Keratinocyte (primary cell): Measurements from ENCODE around the gene TAL1. TPM values are rescaled to one million over a fixed set of nuclear protein-coding genes. Genes with fewer than 3 reads are reported as not detected.

Experiments
- DNase-seq: peaks from one replicate; pipeline ENCODE4 v3.0.0-alpha.2; 2011; ENCODE audit warnings: low read depth, missing footprints, low spot score
- FAIRE-seq: peaks from 2 replicates; lab custom pipeline; 2011; peaks lifted over from hg19 to GRCh38; lab: Jason Lieb, UNC
- H2AFZ ChIP-seq: 2 replicates; pipeline ENCODE4 v1.6.0; 2012; ENCODE audit warnings: low read length, control low read depth, inconsistent platforms; ENCODE audit not compliant: control insufficient read depth
- H3K27ac ChIP-seq: 2 replicates; pipeline ENCODE4 v1.5.1; 2011; ENCODE audit warnings: low read length; ENCODE audit not compliant: control insufficient read depth, insufficient read depth
- H3K27me3 ChIP-seq: 3 replicates; pipeline ENCODE4 v1.6.0; 2011; ENCODE audit warnings: low read length; ENCODE audit not compliant: control insufficient read depth, insufficient read depth; ENCODE audit errors: extremely low read depth
- H3K36me3 ChIP-seq, 2 experiments: 2 replicates in 1 of 2; 3 replicates in 1 of 2; pipeline ENCODE4 v1.5.1; 2011; ENCODE audit warnings: low read length in 2 of 2, mild to moderate bottlenecking in 1 of 2; ENCODE audit not compliant: control insufficient read depth in 2 of 2, insufficient read depth in 2 of 2; ENCODE audit errors: extremely low read depth in 1 of 2
- H3K4me1 ChIP-seq: 3 replicates; pipeline ENCODE4 v1.5.1; 2011; ENCODE audit warnings: low read length; ENCODE audit not compliant: control insufficient read depth, insufficient read depth; ENCODE audit errors: extremely low read depth
- H3K4me2 ChIP-seq: 3 replicates; pipeline ENCODE4 v1.6.0; 2011; ENCODE audit warnings: low read depth, low read length; ENCODE audit not compliant: control insufficient read depth, insufficient read depth; ENCODE audit errors: extremely low read depth
- H3K4me3 ChIP-seq, 3 experiments: fragments of 200-600 bp in 1 of 3; sonication (generic) in 1 of 3; 2 replicates in 2 of 3; 3 replicates in 1 of 3; pipeline ENCODE4 v1.5.1; 2011 to 2016; ENCODE audit warnings: low read length in 3 of 3, mild to moderate bottlenecking in 3 of 3, control low read depth in 2 of 3, inconsistent platforms in 1 of 3, low read depth in 1 of 3, mixed read lengths in 1 of 3, mixed run types in 1 of 3, moderate library complexity in 1 of 3; ENCODE audit not compliant: control insufficient read depth in 2 of 3, insufficient read depth in 2 of 3; ENCODE audit errors: extremely low read depth in 1 of 3
- H3K79me2 ChIP-seq: 2 replicates; pipeline ENCODE4 v1.6.0; 2012; ENCODE audit warnings: low read length; ENCODE audit not compliant: control insufficient read depth, insufficient read depth
- H3K9ac ChIP-seq: 3 replicates; pipeline ENCODE4 v1.6.0; 2011; ENCODE audit warnings: low read length; ENCODE audit not compliant: control insufficient read depth, insufficient read depth; ENCODE audit errors: extremely low read depth
- H3K9me1 ChIP-seq: 3 replicates; pipeline ENCODE4 v1.6.0; 2011; ENCODE audit warnings: low read length; ENCODE audit not compliant: control insufficient read depth, insufficient read depth; ENCODE audit errors: extremely low read depth
- H3K9me3 ChIP-seq: 2 replicates; pipeline ENCODE4 v1.5.1; 2012; ENCODE audit warnings: low read depth, low read length; ENCODE audit not compliant: control insufficient read depth
- H4K20me1 ChIP-seq: 3 replicates; pipeline ENCODE4 v1.6.0; 2011; ENCODE audit warnings: low read length; ENCODE audit not compliant: control insufficient read depth, insufficient read depth; ENCODE audit errors: extremely low read depth
- EZH2 ChIP-seq: IDR thresholded peaks from one replicate; pipeline ENCODE4 v1.6.1; 2012; ENCODE audit warnings: inconsistent platforms, mild to moderate bottlenecking, low read length, moderate library complexity
- dilution Hi-C: fragments of 300-500 bp; cut with MboI; formaldehyde crosslinking; loops from one replicate; pipeline ENCODE4 v1.7.0; 2020; ENCODE audit warnings: low sequenced_read_pairs; ENCODE audit not compliant: extremely low pct_ligation_motif_present
- polyA plus RNA-seq, 5 experiments: library from polyadenylated mRNA; depleted of rRNA in 3 of 5; stranded (reverse) in 3 of 5; stranded (forward) in 1 of 5; unstranded in 1 of 5; fragments of >200 nt; gene quantifications; 1 replicate in 1 of 5; 2 replicates in 3 of 5; 3 replicates in 1 of 5; pipeline versions ENCODE4 v1.2.1 to v1.2.3, GENCODE V29; 2011 to 2012; ENCODE audit warnings: missing spikeins in 2 of 5, low read depth in 1 of 5, low replicate concordance in 1 of 5
- TF ChIP-seq, protein P1 (sequence below), 3 experiments: IDR thresholded peaks in 1 of 3; conservative IDR thresholded peaks in 1 of 3; optimal IDR thresholded peaks in 1 of 3; 2 replicates in 2 of 3; 3 replicates in 1 of 3; pipeline versions ENCODE3 to v1.5.1; 2011; ENCODE audit warnings: low read length in 3 of 3, mild to moderate bottlenecking in 3 of 3, moderate library complexity in 2 of 3, control low read depth in 1 of 3, inconsistent platforms in 1 of 3; ENCODE audit not compliant: insufficient read depth in 2 of 3; ENCODE audit errors: extremely low read depth in 1 of 3

TAL1 gene
- polyA plus RNA-seq, 1 donor (not counting 4 experiments of a cell fraction or from before 2014, with no cell fraction given): not detected

DNA sequence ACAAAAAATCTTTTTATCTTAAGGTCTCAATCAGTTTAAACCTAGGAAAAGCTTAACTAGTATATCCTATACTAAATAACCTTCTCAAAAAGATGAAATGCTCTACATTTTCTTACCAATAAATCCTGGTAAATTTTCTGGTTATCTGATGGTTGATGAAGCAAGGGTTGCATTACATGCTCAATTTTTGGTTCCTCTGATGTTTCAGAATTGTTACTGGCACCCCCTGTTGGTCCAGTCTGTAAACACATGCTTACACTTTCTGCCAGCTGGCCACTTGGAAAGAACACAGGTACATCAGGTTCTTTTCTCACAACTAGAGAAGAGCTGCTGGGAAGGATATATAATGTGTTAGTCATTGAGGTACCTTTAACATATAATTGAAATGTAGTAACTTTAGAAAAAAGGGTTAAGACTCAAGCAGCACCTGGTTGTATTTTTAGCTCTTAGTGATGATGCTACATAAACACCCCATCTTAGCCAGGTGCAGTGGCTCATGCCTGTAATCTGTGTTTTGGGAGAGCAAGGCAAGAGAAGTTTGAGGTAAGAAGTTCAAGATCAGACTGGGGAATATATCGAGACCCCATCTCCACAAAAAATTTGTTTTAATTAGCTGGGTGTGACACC is 30.9 kb upstream of the TAL1 start:
- H3K4me2 ChIP-seq: no peak overlapping the region
- H2AFZ ChIP-seq: no peak overlapping the region
- H3K9me1 ChIP-seq: no peaks in the 10 kb centered on the region
- H3K4me3 ChIP-seq: no peak overlapping the region
- no peak overlapping the region for H3K9ac ChIP-seq
- no peaks in the 10 kb centered on the region for H3K9me3 ChIP-seq
- no peaks in the 10 kb centered on the region for H3K4me1 ChIP-seq
- no peaks in the 10 kb centered on the region for H3K79me2 ChIP-seq
- TF ChIP-seq EZH2: no peak
- TF ChIP-seq, protein P1, sequence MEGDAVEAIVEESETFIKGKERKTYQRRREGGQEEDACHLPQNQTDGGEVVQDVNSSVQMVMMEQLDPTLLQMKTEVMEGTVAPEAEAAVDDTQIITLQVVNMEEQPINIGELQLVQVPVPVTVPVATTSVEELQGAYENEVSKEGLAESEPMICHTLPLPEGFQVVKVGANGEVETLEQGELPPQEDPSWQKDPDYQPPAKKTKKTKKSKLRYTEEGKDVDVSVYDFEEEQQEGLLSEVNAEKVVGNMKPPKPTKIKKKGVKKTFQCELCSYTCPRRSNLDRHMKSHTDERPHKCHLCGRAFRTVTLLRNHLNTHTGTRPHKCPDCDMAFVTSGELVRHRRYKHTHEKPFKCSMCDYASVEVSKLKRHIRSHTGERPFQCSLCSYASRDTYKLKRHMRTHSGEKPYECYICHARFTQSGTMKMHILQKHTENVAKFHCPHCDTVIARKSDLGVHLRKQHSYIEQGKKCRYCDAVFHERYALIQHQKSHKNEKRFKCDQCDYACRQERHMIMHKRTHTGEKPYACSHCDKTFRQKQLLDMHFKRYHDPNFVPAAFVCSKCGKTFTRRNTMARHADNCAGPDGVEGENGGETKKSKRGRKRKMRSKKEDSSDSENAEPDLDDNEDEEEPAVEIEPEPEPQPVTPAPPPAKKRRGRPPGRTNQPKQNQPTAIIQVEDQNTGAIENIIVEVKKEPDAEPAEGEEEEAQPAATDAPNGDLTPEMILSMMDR (optimal IDR thresholded peaks at IDR 0.05 in 1 of 3, IDR thresholded peaks at IDR 0.05 in 1 of 3, conservative IDR thresholded peaks at IDR 0.05 in 1 of 3; ENCODE audit: extremely low read depth in 1 of 3, insufficient read depth in 2 of 3, low read length in 3 of 3): peak; percentile 58 to 73 (median 64)
- FAIRE-seq: no peak
- no peak overlapping the region for H3K27ac ChIP-seq
- H3K36me3 ChIP-seq: peaks cover 2 to 14% of the 10 kb centered on the region in 2 experiments
- no peaks in the 10 kb centered on the region for H4K20me1 ChIP-seq
- no peak for DNase-seq
- dilution Hi-C loops: no loop called here
- no peaks in the 10 kb centered on the region for H3K27me3 ChIP-seq

DNA sequence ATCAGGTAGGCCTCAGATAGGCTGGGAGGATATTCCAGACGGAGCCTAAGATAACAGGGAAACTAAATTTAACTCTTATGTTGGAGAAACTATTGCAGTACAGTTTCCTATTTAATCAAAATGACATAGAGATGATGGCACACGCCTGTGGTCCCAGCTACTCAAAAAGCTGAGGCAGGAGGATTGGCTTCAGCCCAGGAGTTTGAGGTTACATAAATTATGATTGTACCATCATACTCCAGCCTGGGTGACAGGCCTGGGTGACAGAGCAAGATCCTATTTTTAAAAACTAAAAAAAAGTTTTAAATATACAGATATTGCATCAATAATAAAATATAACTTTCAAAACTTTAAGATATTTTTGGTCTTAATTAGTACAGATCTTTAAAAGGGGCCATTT is 25.2 kb upstream of the TAL1 start:
- DNase-seq (no peak), FAIRE-seq (no peak)
- dilution Hi-C loops: no loop called here
- Histone ChIP-seq H3K4me2 (no peak overlapping the region), H3K9me1 (no peaks in the 10 kb centered on the region), H4K20me1 (no peaks in the 10 kb centered on the region), H3K36me3 (peaks cover 2 to 12% of the 10 kb centered on the region in 2 experiments), H3K4me1 (no peaks in the 10 kb centered on the region), H3K27ac (no peak overlapping the region), H3K9ac (no peak overlapping the region), H2AFZ (no peak overlapping the region), H3K9me3 (no peaks in the 10 kb centered on the region), H3K27me3 (no peaks in the 10 kb centered on the region), H3K79me2 (no peaks in the 10 kb centered on the region), H3K4me3 (no peak overlapping the region)
- no peak for TF ChIP-seq EZH2
- TF ChIP-seq, protein P1 (optimal IDR thresholded peaks at IDR 0.05 in 1 of 3, IDR thresholded peaks at IDR 0.05 in 1 of 3, conservative IDR thresholded peaks at IDR 0.05 in 1 of 3; ENCODE audit: extremely low read depth in 1 of 3, insufficient read depth in 2 of 3, low read length in 3 of 3): no peak
